Liver (tissue), 9 donors: Measurements from ENCODE around the gene HOXA1. TPM values are rescaled to one million over a fixed set of nuclear protein-coding genes. Genes with fewer than 3 reads are reported as not detected.

Source experiments
- DNase-seq: peaks from one replicate; pipeline ENCODE4 v3.0.0-alpha.2; 2017; ENCODE audit warnings: low spot score
- H3K27ac ChIP-seq, 2 donors: one replicate each; pipeline ENCODE4 v1.7.0; 2013; ENCODE audit warnings: inconsistent platforms in 2 of 2, low read length in 2 of 2, control low read depth in 1 of 2, low read depth in 1 of 2, mild to moderate bottlenecking in 1 of 2
- H3K27me3 ChIP-seq, 4 donors: one replicate each; pipeline versions ENCODE4 v1.6.1 to v1.7.0; 2013; ENCODE audit warnings: low read length in 3 of 4, inconsistent platforms in 1 of 4, mild to moderate bottlenecking in 1 of 4, moderate library complexity in 1 of 4; ENCODE audit not compliant: control insufficient read depth in 4 of 4, insufficient read depth in 4 of 4
- H3K36me3 ChIP-seq, 4 donors: one replicate each; pipeline versions ENCODE4 v1.6.1 to v1.7.0; 2013; ENCODE audit warnings: low read length in 3 of 4, mild to moderate bottlenecking in 3 of 4, low read depth in 1 of 4, moderate library complexity in 1 of 4; ENCODE audit not compliant: control insufficient read depth in 4 of 4, insufficient read depth in 3 of 4
- H3K4me1 ChIP-seq, 4 donors: one replicate each; pipeline versions ENCODE4 v1.6.1 to v1.7.0; 2013; ENCODE audit warnings: low read length in 3 of 4, mild to moderate bottlenecking in 3 of 4, moderate library complexity in 1 of 4; ENCODE audit not compliant: control insufficient read depth in 4 of 4, insufficient read depth in 4 of 4
- H3K4me3 ChIP-seq, 3 donors: one replicate each; pipeline versions ENCODE4 v1.6.1 to v1.7.0; 2013; ENCODE audit warnings: low read length in 3 of 3, control low read depth in 1 of 3, low read depth in 1 of 3, mild to moderate bottlenecking in 1 of 3
- H3K9ac ChIP-seq, 2 donors: one replicate each; pipeline ENCODE4 v1.7.0; 2013; ENCODE audit warnings: low read length in 2 of 2, mild to moderate bottlenecking in 2 of 2, moderate library complexity in 2 of 2, control low read depth in 1 of 2, low read depth in 1 of 2
- H3K9me3 ChIP-seq, 4 donors: one replicate each; pipeline versions ENCODE4 v1.6.1 to v1.7.0; 2013; ENCODE audit warnings: low read length in 3 of 4; ENCODE audit not compliant: control insufficient read depth in 4 of 4
- EGR1 ChIP-seq, 2 donors: IDR thresholded peaks; 2 replicates each; pipeline ENCODE4 v1.6.1; 2016 to 2018; ENCODE audit warnings: antibody characterized with exemption in 2 of 2, low read depth in 2 of 2
- FOXA1 ChIP-seq: IDR thresholded peaks from 2 replicates; pipeline ENCODE4 v1.6.1; 2016; ENCODE audit warnings: antibody characterized with exemption
- FOXA2 ChIP-seq: IDR thresholded peaks from 2 replicates; pipeline ENCODE4 v1.6.1; 2016; ENCODE audit warnings: antibody characterized with exemption
- GABPA ChIP-seq, 2 donors: IDR thresholded peaks in 1 of 2; conservative IDR thresholded peaks in 1 of 2; 2 replicates each; pipeline ENCODE4 v1.6.1; 2016; ENCODE audit warnings: antibody characterized with exemption in 2 of 2, mild to moderate bottlenecking in 1 of 2, moderate library complexity in 1 of 2
- HNF4A ChIP-seq, 2 donors: conservative IDR thresholded peaks; 2 replicates each; pipeline ENCODE4 v1.6.1; 2016; ENCODE audit warnings: antibody characterized with exemption in 2 of 2, mild to moderate bottlenecking in 2 of 2
- HNF4G ChIP-seq: IDR thresholded peaks from 2 replicates; pipeline ENCODE4 v1.6.1; 2016; ENCODE audit warnings: antibody characterized with exemption
- JUND ChIP-seq, 2 donors: IDR thresholded peaks; 2 replicates each; pipeline ENCODE4 v1.6.1; 2016; ENCODE audit warnings: antibody characterized with exemption in 2 of 2
- NR2F2 ChIP-seq: IDR thresholded peaks from 2 replicates; pipeline ENCODE4 v1.6.1; 2016; ENCODE audit warnings: antibody characterized with exemption
- RAD21 ChIP-seq, 2 donors: IDR thresholded peaks; 2 replicates each; pipeline ENCODE4 v1.6.1; 2016; ENCODE audit warnings: antibody characterized with exemption in 2 of 2, mild to moderate bottlenecking in 2 of 2
- SP1 ChIP-seq: IDR thresholded peaks from 2 replicates; pipeline ENCODE4 v1.6.1; 2018; ENCODE audit warnings: antibody characterized with exemption, mild to moderate bottlenecking
- TAF1 ChIP-seq: conservative IDR thresholded peaks from 2 replicates; pipeline ENCODE4 v1.6.1; 2016; ENCODE audit warnings: antibody characterized with exemption, mild to moderate bottlenecking
- YY1 ChIP-seq: IDR thresholded peaks from 2 replicates; pipeline ENCODE4 v1.6.1; 2016; ENCODE audit warnings: antibody characterized with exemption, mild to moderate bottlenecking
- WGBS: extraction: QIAGEN DNeasy Blood & Tissue Kit; methylation state at CpG from one replicate; pipeline ENCODE4 v1.1.7; 2013; 5-methylcytosine and 5-hydroxymethylcytosine counted together
- polyA plus RNA-seq, 2 donors: library from polyadenylated mRNA; stranded (reverse) in 1 of 2; unstranded in 1 of 2; fragments of 200-250 nt in 1 of 2; fragments of >200 nt in 1 of 2; fragmentation: Nextera tagmentation in 1 of 2; extraction: Ambion mirVana in 1 of 2; gene quantifications; one replicate each; pipeline versions ENCODE4 v1.2.1 to v1.2.3, GENCODE V29; 2013 to 2015
- total RNA-seq, 2 donors: library from RNA; depleted of rRNA; stranded (reverse); fragments of >200 nt; gene quantifications; one replicate each; pipeline ENCODE4 v1.2.3, GENCODE V29; 2014
- TF ChIP-seq, protein P1 (sequence below): fragments of 150-350 bp; IDR thresholded peaks from 2 replicates; pipeline ENCODE4 v1.5.1; 2017; ENCODE audit warnings: improper control_type of control experiment, low read depth, low read length; ENCODE audit not compliant: missing input control
- TF ChIP-seq, protein P2 (sequence below): IDR thresholded peaks from 2 replicates; pipeline ENCODE4 v1.6.1; 2016; ENCODE audit warnings: antibody characterized with exemption, mild to moderate bottlenecking
- TF ChIP-seq, protein P3 (sequence below): IDR thresholded peaks from 2 replicates; pipeline ENCODE4 v1.6.1; 2016; ENCODE audit warnings: antibody characterized with exemption
- TF ChIP-seq, protein P4 (sequence below): IDR thresholded peaks from 2 replicates; pipeline ENCODE4 v1.6.1; 2016; ENCODE audit warnings: antibody characterized with exemption
- TF ChIP-seq, protein P5 (sequence below): IDR thresholded peaks from 2 replicates; pipeline ENCODE4 v1.6.1; 2016; ENCODE audit warnings: antibody characterized with exemption
- donor health status: healthy.
- donor health status: healthy.
- donor health status: healthy.
- donor health status: healthy.
- donor health status: healthy.

HOXA1 gene
- total and polyA plus RNA-seq, 4 donors, result 0.08 to 0.28 (median 0.21) TPM

DNA sequence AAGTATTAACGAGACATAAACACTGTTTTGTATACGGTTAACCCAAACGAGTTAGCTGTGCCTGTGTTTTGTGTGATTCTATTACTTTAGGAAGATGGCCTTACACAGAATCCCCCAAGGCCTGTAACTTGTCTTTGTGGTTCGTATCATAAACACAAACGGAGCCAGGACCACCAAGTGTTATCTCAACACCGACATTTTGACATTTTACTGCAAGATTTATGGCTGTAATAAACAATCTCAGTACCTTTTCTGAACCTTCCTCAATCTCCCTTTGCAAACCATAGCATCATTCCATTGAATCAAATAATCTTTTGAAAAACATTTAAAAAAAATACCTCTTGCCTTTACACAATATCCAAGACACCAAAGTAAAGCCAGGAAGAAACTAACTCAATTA, 37.2 kb upstream of the HOXA1 start:
- no peak for DNase-seq
- no peak for TF ChIP-seq FOXA2
- TF ChIP-seq, protein P1, sequence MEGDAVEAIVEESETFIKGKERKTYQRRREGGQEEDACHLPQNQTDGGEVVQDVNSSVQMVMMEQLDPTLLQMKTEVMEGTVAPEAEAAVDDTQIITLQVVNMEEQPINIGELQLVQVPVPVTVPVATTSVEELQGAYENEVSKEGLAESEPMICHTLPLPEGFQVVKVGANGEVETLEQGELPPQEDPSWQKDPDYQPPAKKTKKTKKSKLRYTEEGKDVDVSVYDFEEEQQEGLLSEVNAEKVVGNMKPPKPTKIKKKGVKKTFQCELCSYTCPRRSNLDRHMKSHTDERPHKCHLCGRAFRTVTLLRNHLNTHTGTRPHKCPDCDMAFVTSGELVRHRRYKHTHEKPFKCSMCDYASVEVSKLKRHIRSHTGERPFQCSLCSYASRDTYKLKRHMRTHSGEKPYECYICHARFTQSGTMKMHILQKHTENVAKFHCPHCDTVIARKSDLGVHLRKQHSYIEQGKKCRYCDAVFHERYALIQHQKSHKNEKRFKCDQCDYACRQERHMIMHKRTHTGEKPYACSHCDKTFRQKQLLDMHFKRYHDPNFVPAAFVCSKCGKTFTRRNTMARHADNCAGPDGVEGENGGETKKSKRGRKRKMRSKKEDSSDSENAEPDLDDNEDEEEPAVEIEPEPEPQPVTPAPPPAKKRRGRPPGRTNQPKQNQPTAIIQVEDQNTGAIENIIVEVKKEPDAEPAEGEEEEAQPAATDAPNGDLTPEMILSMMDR, result no peak
- no peak for TF ChIP-seq TAF1
- no peak for TF ChIP-seq RAD21 (IDR thresholded peaks at IDR 0.05)
- TF ChIP-seq EGR1 (IDR thresholded peaks at IDR 0.05; ENCODE audit: low read depth in 2 of 2), result no peak
- TF ChIP-seq, protein P2, sequence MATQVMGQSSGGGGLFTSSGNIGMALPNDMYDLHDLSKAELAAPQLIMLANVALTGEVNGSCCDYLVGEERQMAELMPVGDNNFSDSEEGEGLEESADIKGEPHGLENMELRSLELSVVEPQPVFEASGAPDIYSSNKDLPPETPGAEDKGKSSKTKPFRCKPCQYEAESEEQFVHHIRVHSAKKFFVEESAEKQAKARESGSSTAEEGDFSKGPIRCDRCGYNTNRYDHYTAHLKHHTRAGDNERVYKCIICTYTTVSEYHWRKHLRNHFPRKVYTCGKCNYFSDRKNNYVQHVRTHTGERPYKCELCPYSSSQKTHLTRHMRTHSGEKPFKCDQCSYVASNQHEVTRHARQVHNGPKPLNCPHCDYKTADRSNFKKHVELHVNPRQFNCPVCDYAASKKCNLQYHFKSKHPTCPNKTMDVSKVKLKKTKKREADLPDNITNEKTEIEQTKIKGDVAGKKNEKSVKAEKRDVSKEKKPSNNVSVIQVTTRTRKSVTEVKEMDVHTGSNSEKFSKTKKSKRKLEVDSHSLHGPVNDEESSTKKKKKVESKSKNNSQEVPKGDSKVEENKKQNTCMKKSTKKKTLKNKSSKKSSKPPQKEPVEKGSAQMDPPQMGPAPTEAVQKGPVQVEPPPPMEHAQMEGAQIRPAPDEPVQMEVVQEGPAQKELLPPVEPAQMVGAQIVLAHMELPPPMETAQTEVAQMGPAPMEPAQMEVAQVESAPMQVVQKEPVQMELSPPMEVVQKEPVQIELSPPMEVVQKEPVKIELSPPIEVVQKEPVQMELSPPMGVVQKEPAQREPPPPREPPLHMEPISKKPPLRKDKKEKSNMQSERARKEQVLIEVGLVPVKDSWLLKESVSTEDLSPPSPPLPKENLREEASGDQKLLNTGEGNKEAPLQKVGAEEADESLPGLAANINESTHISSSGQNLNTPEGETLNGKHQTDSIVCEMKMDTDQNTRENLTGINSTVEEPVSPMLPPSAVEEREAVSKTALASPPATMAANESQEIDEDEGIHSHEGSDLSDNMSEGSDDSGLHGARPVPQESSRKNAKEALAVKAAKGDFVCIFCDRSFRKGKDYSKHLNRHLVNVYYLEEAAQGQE, result no peak
- TF ChIP-seq, protein P3, sequence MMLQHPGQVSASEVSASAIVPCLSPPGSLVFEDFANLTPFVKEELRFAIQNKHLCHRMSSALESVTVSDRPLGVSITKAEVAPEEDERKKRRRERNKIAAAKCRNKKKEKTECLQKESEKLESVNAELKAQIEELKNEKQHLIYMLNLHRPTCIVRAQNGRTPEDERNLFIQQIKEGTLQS, result no peak
- no peak for TF ChIP-seq GABPA (IDR thresholded peaks at IDR 0.05 in 1 of 2, conservative IDR thresholded peaks at IDR 0.05 in 1 of 2)
- H3K27me3 ChIP-seq, result peaks cover 0 to 19% (median 9%) of the 10 kb centered on the region in 4 donors
- peaks cover 0 to 9% (median 1%) of the 10 kb centered on the region in 4 donors for H3K4me1 ChIP-seq
- peaks cover 0 to 2% (median 0%) of the 10 kb centered on the region in 4 donors for H3K9me3 ChIP-seq
- H3K27ac ChIP-seq, result no peak overlapping the region
- H3K9ac ChIP-seq, result no peak overlapping the region
- WGBS, result 31% methylated on average over 6 of the region's 6 CpGs
- no peaks in the 10 kb centered on the region for H3K36me3 ChIP-seq
- no peak overlapping the region for H3K4me3 ChIP-seq

DNA sequence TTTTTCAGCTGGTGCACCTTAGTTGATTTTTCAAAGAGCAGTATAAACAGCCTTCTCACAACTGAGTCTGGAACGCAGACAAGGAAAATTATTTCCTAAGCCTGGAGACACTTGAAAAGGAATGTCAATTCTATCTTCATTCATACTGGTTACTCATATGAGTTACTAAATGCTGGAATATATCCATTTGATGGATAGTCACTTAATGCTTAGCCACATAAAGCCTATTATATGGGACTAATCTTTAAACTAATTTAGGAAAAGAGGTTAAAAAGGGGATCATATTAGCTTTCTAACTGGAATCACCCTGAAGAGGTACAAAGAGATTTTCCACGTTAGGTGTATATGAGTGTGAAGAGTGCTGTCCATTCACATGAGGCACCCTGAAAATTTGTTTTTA, 36.4 kb upstream of the HOXA1 start:
- DNase-seq, result no peak
- WGBS, result 30% methylated on average over 2 of the region's 2 CpGs
- no peak for TF ChIP-seq GABPA (IDR thresholded peaks at IDR 0.05 in 1 of 2, conservative IDR thresholded peaks at IDR 0.05 in 1 of 2)
- TF ChIP-seq, protein P4, sequence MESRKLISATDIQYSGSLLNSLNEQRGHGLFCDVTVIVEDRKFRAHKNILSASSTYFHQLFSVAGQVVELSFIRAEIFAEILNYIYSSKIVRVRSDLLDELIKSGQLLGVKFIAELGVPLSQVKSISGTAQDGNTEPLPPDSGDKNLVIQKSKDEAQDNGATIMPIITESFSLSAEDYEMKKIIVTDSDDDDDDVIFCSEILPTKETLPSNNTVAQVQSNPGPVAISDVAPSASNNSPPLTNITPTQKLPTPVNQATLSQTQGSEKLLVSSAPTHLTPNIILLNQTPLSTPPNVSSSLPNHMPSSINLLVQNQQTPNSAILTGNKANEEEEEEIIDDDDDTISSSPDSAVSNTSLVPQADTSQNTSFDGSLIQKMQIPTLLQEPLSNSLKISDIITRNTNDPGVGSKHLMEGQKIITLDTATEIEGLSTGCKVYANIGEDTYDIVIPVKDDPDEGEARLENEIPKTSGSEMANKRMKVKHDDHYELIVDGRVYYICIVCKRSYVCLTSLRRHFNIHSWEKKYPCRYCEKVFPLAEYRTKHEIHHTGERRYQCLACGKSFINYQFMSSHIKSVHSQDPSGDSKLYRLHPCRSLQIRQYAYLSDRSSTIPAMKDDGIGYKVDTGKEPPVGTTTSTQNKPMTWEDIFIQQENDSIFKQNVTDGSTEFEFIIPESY, result no peak
- TF ChIP-seq, protein P5, sequence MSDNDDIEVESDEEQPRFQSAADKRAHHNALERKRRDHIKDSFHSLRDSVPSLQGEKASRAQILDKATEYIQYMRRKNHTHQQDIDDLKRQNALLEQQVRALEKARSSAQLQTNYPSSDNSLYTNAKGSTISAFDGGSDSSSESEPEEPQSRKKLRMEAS, result no peak
- no peak for TF ChIP-seq FOXA2
- TF ChIP-seq JUND (IDR thresholded peaks at IDR 0.05), result no peak
- TF ChIP-seq, protein P1, result no peak
- TF ChIP-seq YY1, result no peak
- TF ChIP-seq HNF4G, result no peak
- no peak for TF ChIP-seq NR2F2
- TF ChIP-seq, protein P2, result no peak
- TF ChIP-seq SP1, result no peak
- TF ChIP-seq EGR1 (IDR thresholded peaks at IDR 0.05; ENCODE audit: low read depth in 2 of 2), result no peak
- no peak for TF ChIP-seq HNF4A (conservative IDR thresholded peaks at IDR 0.05)
- TF ChIP-seq RAD21 (IDR thresholded peaks at IDR 0.05), result no peak
- TF ChIP-seq, protein P3, result no peak
- no peak for TF ChIP-seq TAF1
- TF ChIP-seq FOXA1, result no peak
- Histone ChIP-seq H3K36me3 (no peaks in the 10 kb centered on the region), H3K27ac (no peak overlapping the region), H3K9ac (no peak overlapping the region), H3K4me1 (peaks cover 0 to 9% (median 1%) of the 10 kb centered on the region in 4 donors), H3K9me3 (peaks cover 0 to 2% (median 0%) of the 10 kb centered on the region in 4 donors), H3K27me3 (peaks cover 0 to 19% (median 8%) of the 10 kb centered on the region in 4 donors), H3K4me3 (no peak overlapping the region)
